Transverse colon (tissue), 4 donors: ENCODE measurements around the gene MFNG.

Experiments used
- POLR2AphosphoS5 ChIP-seq, 3 donors: sonication (generic); formaldehyde crosslinking; IDR thresholded peaks; one replicate each; pipeline ENCODE4 v1.6.1; 2016; ENCODE audit warnings: antibody characterized with exemption in 3 of 3
- TF ChIP-seq, protein P1 (sequence below), 5 experiments: fragments of 200-600 bp in 3 of 5; fragments of 450-650 bp in 2 of 5; sonication (generic) in 3 of 5; IDR thresholded peaks; 1 replicate in 2 of 5; 2 replicates in 3 of 5; pipeline ENCODE4 v1.5.1; 2016 to 2017; ENCODE audit warnings: antibody characterized with exemption in 5 of 5, inconsistent platforms in 3 of 5, mild to moderate bottlenecking in 2 of 5, moderate library complexity in 1 of 5

DNA sequence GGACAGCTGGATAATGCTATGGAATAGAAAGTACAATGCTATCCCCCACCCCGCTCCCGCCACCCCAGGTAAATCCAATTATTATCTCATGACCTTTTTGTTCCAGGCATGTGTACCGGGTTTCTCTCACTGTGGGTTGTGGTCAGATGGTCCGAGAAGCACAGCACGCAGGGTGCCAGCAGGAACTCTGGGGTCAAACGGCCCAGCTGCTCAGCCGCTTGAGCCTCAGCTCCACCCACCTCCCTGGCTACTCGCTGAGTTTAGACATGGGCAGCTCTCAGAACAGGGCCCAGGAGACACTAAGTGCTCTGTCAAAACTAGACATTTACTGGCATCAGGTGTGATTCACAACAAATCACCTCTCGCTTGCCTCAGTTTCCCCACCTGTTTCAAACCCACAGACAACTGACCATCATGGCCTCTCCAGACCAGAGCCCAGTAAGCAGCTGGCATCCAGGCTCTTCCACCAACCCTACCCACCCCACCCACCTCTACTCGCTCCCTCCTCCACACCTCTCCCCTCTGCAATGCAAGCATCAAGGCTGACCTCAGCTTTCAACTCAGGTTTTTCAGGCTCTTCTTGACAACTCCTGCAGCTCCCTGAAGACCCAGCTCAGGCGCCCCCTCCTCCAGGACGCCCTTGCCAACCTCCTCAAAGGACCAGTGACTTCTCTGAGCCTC is 13.0 kb upstream of the MFNG start:
- TF ChIP-seq POLR2AphosphoS5 (IDR thresholded peaks at IDR 0.05), result no peak
- TF ChIP-seq, protein P1, sequence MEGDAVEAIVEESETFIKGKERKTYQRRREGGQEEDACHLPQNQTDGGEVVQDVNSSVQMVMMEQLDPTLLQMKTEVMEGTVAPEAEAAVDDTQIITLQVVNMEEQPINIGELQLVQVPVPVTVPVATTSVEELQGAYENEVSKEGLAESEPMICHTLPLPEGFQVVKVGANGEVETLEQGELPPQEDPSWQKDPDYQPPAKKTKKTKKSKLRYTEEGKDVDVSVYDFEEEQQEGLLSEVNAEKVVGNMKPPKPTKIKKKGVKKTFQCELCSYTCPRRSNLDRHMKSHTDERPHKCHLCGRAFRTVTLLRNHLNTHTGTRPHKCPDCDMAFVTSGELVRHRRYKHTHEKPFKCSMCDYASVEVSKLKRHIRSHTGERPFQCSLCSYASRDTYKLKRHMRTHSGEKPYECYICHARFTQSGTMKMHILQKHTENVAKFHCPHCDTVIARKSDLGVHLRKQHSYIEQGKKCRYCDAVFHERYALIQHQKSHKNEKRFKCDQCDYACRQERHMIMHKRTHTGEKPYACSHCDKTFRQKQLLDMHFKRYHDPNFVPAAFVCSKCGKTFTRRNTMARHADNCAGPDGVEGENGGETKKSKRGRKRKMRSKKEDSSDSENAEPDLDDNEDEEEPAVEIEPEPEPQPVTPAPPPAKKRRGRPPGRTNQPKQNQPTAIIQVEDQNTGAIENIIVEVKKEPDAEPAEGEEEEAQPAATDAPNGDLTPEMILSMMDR (IDR thresholded peaks at IDR 0.05), result no peak
